BE2C (cell line): ENCODE measurements around the gene CD300LD.

Source experiments
- DNase-seq: peaks from one replicate; pipeline ENCODE4 v3.0.0-alpha.2; 2020
- H3K27me3 ChIP-seq: fragments of 250-450 bp; sonication (Bioruptor Pico); 2 replicates; pipeline ENCODE4 v1.5.1; 2020; ENCODE audit warnings: mild to moderate bottlenecking
- H3K36me3 ChIP-seq: fragments of 250-450 bp; sonication (Bioruptor Pico); 2 replicates; pipeline ENCODE4 v1.5.1; 2020; ENCODE audit warnings: mild to moderate bottlenecking
- H3K4me1 ChIP-seq: fragments of 250-450 bp; sonication (Bioruptor Pico); 2 replicates; pipeline ENCODE4 v1.5.1; 2020
- H3K4me3 ChIP-seq: 2 replicates; pipeline ENCODE4 v1.5.1; 2011; ENCODE audit warnings: low read depth, low read length
- H3K9me3 ChIP-seq: fragments of 250-450 bp; sonication (Bioruptor Pico); 2 replicates; pipeline ENCODE4 v1.5.1; 2020
- TF ChIP-seq, protein P1 (sequence below): IDR thresholded peaks from 2 replicates; pipeline ENCODE4 v1.5.1; 2012; ENCODE audit warnings: mild to moderate bottlenecking, low read depth, low read length

CD300LD gene

DNA sequence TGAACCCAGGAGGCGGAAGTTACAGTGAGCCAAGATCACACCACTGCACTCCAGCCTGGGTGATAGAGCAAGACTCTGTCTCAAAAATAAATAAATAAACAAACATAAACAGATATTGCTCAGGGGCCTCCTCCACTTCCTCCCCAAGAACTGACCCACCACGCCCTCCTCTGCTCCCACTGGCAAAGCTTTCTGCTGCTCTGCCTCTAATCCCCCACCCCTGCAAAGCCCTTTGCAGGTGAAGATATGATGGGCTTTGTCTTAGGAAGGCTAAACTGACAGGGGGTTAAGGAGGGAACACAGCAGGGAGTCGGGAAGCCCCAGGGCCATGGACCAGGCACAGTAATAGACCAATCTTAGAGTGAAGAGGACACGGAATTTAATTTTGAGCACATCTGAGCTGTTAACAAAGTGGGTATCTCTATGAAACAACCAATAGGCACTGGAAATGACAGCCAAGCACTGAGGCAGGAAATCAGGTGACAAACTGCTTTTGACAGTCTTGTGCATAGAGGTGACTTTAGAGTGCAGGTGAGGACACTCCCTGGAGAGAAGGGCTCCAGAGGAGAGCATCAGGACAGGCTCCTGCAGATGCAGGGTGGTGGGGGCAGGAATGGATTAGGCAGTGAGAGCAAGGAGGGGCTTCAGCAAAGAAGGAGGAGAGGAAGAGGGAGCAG, 6.4 kb upstream of the CD300LD start:
- no peak for DNase-seq
- TF ChIP-seq, protein P1, sequence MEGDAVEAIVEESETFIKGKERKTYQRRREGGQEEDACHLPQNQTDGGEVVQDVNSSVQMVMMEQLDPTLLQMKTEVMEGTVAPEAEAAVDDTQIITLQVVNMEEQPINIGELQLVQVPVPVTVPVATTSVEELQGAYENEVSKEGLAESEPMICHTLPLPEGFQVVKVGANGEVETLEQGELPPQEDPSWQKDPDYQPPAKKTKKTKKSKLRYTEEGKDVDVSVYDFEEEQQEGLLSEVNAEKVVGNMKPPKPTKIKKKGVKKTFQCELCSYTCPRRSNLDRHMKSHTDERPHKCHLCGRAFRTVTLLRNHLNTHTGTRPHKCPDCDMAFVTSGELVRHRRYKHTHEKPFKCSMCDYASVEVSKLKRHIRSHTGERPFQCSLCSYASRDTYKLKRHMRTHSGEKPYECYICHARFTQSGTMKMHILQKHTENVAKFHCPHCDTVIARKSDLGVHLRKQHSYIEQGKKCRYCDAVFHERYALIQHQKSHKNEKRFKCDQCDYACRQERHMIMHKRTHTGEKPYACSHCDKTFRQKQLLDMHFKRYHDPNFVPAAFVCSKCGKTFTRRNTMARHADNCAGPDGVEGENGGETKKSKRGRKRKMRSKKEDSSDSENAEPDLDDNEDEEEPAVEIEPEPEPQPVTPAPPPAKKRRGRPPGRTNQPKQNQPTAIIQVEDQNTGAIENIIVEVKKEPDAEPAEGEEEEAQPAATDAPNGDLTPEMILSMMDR = no peak
- Histone ChIP-seq H3K4me1 (no peaks in the 10 kb centered on the region), H3K27me3 (no peaks in the 10 kb centered on the region; the same call in 1 of the 2 replicates), H3K4me3 (no peak overlapping the region), H3K9me3 (no peaks in the 10 kb centered on the region), H3K36me3 (no peaks in the 10 kb centered on the region)

DNA sequence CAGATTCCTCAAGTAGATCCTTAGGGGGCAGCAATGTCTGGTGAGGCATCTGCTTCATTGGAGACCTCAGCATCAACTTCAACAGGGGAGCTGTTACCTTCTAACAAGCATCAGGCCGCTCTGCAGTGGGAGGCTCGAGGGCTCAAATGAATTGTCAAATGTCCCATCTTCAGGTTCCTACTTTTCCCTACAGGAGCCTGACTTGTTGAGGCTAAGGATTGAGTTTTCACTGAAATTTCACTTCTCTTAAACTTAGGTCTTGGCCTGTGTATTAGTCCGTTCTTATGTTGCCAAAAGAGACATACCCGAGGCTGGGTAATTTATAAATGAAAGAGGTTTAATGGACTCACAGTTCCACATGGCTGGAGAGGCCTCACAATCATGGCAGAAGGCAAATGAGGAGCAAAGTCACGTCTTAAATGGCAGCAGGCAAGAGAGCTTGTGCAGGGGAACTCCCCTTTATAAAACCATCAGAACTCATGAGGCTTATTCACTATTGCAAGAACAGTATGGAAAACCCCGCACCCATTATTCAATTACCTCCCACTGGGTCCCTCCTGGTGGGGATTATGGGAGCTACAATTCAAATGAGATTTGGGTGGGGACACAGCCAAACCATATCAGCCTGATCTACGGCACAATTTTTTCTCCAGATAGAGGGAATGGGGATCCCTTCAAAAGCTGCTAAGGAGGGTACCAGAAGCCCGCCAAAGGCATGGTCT, 5.1 kb upstream of the CD300LD start:
- TF ChIP-seq, protein P1 = no peak
- Histone ChIP-seq H3K9me3 (no peaks in the 10 kb centered on the region), H3K4me3 (no peak overlapping the region), H3K27me3 (no peaks in the 10 kb centered on the region; the same call in 1 of the 2 replicates), H3K4me1 (no peaks in the 10 kb centered on the region), H3K36me3 (no peaks in the 10 kb centered on the region)
- no peak for DNase-seq

DNA sequence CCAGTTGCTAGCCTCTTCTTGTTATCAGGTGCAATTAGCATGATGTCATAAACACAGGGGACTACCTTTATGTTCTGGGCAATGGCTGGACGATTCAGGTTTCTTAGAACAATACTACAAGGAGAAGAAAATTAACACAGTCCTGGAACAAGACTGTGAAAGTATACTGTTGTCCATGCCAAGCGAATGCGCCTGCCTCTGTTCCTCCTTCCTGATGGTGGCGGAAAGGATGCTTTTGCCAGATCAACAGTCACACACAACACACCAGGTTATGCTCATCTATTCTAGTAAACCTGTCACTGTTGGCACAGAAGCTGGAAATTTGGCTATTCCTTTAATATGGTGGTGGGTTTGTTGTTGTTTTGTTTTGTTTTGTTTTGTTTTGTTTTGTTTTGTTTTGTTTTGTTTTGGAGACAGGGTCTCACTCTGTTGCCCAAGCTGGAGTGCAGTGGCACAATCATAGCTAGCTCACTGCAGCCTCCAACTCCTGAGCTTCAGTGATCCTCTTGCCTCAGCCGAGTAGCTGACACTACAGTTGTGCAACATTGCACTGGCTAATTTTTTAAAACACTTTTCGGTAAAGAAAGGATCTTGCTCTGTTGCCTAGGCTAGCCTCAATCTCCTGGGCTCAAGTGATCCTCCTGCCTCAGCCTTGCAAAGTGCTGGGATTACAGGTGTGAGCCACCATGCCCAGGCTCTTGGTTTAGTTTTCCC, 3.1 kb upstream of the CD300LD start:
- DNase-seq = no peak
- no peak overlapping the region for H3K4me3 ChIP-seq
- H3K36me3 ChIP-seq = no peaks in the 10 kb centered on the region
- TF ChIP-seq, protein P1 = no peak
- no peaks in the 10 kb centered on the region for H3K9me3 ChIP-seq
- no peaks in the 10 kb centered on the region; the same call in 1 of the 2 replicates for H3K27me3 ChIP-seq
- H3K4me1 ChIP-seq = no peaks in the 10 kb centered on the region

DNA sequence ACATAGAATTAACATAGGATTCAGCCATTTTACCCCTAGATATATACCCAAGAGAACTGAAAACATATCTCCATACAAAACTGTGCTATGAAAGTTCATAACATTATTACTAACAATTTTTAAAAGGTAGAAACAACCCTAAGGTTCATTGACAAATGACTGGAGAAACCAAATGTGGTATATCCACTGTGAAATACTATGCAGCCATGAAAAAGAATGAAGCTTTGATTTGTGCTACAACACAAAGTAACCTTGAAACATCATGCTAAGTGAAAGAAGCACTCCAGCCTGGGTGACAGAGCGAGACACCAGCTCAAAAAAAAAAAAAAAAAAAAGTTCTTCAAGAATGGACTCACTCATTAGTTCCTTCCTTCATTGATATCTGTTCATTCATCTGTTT, 580 bp downstream of the CD300LD start:
- Histone ChIP-seq H3K36me3 (no peaks in the 10 kb centered on the region), H3K4me3 (no peak overlapping the region), H3K4me1 (no peaks in the 10 kb centered on the region), H3K27me3 (peaks cover 10% of the 10 kb centered on the region), H3K9me3 (no peaks in the 10 kb centered on the region)
- DNase-seq = no peak
- TF ChIP-seq, protein P1 = no peak

DNA sequence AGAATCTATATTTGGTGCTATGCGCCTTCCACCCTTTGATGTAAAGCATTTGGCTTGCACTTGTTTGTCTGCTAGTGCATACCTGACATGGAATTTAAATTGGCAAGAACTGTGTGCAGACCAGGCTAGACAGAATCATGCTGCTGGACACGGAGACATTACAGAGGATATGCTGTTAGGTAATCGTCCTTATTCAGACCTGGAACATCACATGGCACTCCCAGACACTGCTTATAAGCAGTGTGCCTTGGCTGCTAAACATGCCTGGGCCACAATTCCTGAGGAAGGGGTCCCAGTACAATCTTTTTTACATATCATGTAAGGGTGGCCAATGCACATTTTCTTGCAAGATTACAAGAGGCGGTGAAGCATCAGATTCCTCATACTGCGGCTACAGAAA, 6.4 kb downstream of the CD300LD start:
- Histone ChIP-seq H3K9me3 (no peaks in the 10 kb centered on the region; the same call in 1 of the 2 replicates), H3K4me1 (no peaks in the 10 kb centered on the region), H3K27me3 (peaks cover 32% of the 10 kb centered on the region), H3K36me3 (no peaks in the 10 kb centered on the region), H3K4me3 (no peak overlapping the region)
- DNase-seq = no peak
- TF ChIP-seq, protein P1 = no peak
